GM12892 (cell line): Measurements from ENCODE around the gene BCL11B.

Source experiments
- DNase-seq: peaks from one replicate; pipeline ENCODE4 v3.0.0; 2011; ENCODE audit not compliant: insufficient read length
- FAIRE-seq: peaks from 2 replicates; lab custom pipeline; 2011; peaks lifted over from hg19 to GRCh38; lab: Jason Lieb, UNC
- POLR2A ChIP-seq: IDR thresholded peaks from 2 replicates; pipeline ENCODE4 v1.6.1; 2011; ENCODE audit warnings: low read depth, low read length, control low read depth
- POLR2AphosphoS5 ChIP-seq: IDR thresholded peaks from 2 replicates; pipeline ENCODE4 v1.6.1; 2011; ENCODE audit warnings: low read depth, low read length, control low read depth
- TAF1 ChIP-seq: IDR thresholded peaks from 2 replicates; pipeline ENCODE4 v1.6.1; 2011; ENCODE audit warnings: low read depth, mild to moderate bottlenecking, control low read depth, low read length, borderline replicate concordance

BCL11B gene

DNA sequence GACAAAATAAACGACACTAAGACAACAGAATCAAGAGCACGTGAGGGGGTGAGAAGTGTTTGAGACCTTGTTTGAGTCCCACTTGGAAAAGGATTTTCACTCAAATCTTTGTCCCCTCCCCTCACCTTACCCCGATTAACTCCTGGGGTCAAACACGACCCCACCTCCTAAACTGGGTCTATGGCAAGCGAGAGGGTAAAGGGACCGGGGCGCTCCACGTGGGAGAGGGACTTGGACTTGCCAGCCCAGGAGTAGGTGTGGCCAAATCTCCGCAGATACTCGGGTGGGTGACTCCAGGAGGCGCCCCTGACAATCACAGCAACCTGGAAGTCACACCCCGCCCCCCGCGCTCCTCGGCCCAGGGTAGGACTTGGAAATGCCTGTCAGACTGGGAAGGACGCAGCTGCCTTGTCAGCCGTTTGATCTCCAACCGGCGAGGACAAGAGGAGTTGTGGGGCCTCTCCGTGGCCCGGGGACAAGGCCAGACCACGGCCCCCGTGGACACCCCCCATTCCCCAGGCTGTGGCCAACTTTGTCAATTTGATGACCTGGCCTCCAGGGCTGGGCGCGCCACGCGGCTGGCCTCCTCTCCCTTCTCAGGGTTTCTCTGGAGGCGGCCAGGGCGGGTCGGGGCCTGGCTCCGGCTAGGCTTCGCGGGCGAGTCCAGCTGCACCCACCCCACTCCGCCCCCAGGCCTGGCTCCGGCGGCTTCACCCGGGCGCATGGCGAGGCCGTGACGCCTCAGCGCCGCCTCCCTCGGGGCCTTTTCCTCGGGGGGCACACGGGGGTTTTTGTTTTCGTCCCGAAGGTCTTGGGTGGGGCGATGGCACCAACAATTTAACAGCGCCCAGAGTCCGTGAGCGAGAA lies 1.1 kb upstream of the BCL11B start:
- TF ChIP-seq POLR2A (no peak), POLR2AphosphoS5 (no peak), TAF1 (no peak)
- FAIRE-seq (peak; percentile 17), DNase-seq (no peak)

GRCh38 chr14:99272632-99272898 lies 568 bp upstream of the BCL11B start:
- no peak for DNase-seq
- FAIRE-seq = no peak
- TF ChIP-seq TAF1 = no peak
- no peak for TF ChIP-seq POLR2AphosphoS5
- no peak for TF ChIP-seq POLR2A

DNA sequence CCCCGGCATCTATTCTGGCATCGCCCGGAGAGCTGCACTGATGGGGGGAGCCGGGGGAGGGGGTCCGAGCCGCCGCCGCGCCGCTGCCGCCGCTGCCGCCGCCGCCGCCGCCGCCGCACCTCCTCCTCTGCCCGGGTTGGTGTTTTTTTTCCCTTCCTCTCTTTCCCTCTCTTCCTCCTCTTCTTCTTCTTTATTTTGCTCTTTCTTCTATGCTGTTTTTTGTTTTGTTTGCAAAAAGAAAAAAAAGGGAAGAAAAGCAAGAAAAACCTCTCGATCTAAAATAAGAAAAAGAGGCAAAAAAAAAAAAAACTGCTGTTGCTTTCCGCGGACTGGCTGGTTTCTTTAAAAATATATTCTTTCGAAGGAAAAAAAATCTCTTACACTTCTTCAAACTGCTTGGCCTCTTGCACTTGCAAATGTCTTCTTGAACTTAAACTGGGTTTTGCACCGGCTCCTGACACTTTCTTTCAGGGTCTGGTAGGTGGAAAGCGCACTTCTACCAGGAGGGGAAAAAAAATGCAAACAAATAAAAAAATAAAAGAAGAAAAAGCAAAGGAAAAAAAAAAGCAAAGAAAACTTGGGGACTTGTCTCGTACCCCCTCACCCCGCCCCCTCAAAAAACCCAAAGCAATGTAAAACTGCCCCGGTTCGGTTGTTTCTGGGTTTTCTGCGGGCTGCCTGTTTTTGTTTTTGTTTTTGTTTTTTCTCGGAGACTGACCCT lies 616 bp downstream of the BCL11B start:
- DNase-seq (no peak), FAIRE-seq (no peak)
- TF ChIP-seq POLR2AphosphoS5 (no peak), POLR2A (no peak), TAF1 (no peak)

DNA sequence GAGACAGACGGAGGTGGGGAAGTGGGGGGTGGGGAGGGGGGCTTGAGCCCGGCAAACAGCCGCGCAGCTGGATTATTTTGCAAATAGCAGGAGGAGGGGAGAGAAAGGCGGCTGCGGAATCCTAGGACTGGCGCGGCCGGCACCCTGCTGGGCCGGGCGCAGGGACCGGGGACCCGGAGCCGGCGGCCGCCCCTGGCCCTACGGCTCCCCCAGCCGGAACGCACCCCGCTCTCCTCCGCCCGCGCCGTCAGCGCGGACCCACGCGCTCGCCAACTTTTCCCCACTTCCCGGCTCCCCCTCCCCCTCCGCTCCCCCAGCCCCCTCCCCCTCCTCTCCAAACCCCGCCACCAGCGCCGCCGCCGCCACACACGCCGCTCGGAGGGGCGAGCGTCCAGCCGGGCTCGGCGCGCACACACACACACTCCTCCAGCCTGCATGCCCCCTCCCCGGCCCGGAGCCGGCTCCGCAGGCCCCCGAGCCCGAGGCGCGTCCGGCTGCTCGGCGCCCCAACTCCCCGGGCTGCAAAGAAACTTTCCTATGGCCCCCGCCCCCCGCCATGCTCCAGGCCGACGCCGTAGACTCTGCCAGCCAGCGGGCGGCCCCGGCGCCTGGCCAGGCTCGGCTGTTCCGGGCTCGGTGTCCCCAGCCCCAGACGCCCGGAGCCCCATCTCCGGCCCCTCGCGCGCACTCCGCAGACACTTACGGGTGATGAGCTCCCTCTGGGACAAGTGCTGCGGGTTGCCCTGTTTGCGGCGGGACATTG lies 1.4 kb downstream of the BCL11B start:
- DNase-seq (no peak), FAIRE-seq (no peak)
- TF ChIP-seq POLR2AphosphoS5 (no peak), TAF1 (no peak), POLR2A (no peak)

- TF ChIP-seq POLR2A (no peak), POLR2AphosphoS5 (no peak), TAF1 (no peak)
- FAIRE-seq (no peak), DNase-seq (no peak)
Measured at GRCh38 chr14:99268810-99269707, 2.9 kb downstream of the BCL11B start.

DNA sequence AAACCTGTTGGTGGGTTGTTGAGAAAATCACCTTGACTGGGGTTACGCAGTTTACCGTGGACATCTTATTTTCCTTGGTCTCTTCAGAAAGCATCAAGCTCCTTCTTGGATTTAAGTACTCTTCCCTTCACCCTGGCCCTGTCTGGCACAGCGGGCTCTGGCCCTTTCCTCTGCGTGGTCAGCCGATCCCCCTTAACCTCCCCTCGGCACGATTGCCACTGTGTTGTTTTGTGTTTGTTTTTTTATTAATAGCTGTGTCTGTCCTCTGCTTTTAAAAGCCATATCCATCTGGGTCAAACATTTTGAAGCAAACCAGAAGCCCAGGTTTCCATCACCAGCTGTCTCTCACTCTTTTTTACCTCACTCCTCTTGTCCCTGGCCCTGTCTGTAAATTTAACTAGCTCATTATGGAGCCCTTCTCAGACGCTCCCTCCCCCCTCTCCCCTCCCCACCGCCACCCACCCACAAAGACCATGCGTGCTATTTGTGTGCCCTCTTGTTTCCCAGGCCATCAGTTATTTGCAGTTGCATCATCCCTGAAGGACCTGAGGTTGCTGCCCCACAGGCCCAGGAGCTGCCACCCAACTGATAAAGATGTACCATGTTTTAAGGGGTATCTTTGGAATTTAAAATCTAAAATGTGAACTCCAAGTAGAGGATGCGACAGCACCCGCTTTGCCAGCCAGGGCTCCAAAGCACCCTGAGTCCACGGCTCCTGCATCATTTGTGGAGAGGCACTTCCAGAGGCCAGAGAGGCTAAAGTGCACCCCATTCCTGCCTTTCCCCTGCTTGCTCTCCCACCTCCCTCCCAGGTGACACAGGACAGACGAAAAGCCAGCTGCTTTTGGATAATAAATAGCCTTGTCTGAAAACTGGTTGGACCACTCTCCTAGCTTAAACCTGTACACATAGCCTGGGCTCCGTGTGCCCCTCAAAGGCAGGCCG lies 3.9 kb downstream of the BCL11B start:
- no peak for DNase-seq
- TF ChIP-seq TAF1 = no peak
- TF ChIP-seq POLR2AphosphoS5 = no peak
- no peak for TF ChIP-seq POLR2A
- no peak for FAIRE-seq

DNA sequence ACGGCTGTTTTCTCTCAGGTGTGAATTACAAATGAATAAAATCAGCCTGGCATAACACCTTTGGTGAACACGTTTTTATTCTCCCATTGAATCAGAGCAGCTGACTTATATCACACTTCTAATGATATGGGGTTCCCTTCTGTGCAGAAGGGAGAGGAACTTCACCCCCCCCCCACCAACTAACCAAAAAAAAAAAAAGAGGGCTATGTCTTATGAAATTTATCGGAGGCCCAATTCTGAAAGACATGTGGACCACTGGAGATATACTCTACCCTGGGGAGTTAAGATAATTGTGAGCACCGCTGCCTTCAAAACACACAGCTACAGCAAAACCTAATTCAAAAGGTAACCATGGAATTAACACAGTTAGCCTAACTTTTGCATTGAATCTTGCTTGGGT lies 4.6 kb downstream of the BCL11B start:
- DNase-seq (no peak), FAIRE-seq (no peak)
- no peak for TF ChIP-seq TAF1

GRCh38 chr14:99266181-99267178 lies 5.5 kb downstream of the BCL11B start:
- DNase-seq (no peak), FAIRE-seq (peak; percentile 95)
- TF ChIP-seq POLR2A (no peak), TAF1 (no peak), POLR2AphosphoS5 (no peak)

DNA sequence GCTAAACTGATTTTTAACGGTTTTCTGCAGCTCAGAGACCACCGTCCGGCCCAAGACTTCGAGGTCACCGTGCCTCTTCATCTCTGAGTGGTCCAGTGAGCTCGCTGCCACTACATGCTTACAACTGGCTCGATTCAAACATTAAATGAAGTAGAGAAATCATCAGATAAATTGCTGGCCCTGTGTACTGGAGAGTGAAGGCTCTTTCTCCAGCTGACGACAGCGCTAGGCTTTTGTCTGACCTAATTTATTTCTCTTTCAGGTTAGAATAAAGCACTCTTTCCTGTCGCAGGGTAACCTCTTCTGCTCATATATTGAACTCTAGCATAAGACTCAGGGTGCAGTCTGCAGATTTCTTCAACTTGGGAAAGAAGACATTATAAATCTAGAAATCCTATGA lies 6.4 kb downstream of the BCL11B start:
- no peak for DNase-seq
- no peak for FAIRE-seq
- no peak for TF ChIP-seq POLR2A
- no peak for TF ChIP-seq POLR2AphosphoS5
- no peak for TF ChIP-seq TAF1

GRCh38 chr14:99264691-99265450 lies 7.1 kb downstream of the BCL11B start:
- no peak for DNase-seq
- TF ChIP-seq POLR2AphosphoS5 = no peak
- TF ChIP-seq POLR2A = no peak
- TF ChIP-seq TAF1 = no peak
- FAIRE-seq = peak; percentile 21
